Astrocyte (in vitro differentiated cells and primary cell): Measurements from ENCODE around the gene GTF2IRD1. TPM values are rescaled to one million over a fixed set of nuclear protein-coding genes. Genes with fewer than 3 reads are reported as not detected.

Source experiments
- DNase-seq: peaks from one replicate; pipeline ENCODE4 v3.0.0-alpha.2; 2010; ENCODE audit warnings: low read depth
- FAIRE-seq: peaks from 2 replicates; lab custom pipeline; 2011; peaks lifted over from hg19 to GRCh38; lab: Jason Lieb, UNC
- H2AFZ ChIP-seq: 2 replicates; pipeline ENCODE4 v1.6.0; 2012; ENCODE audit warnings: low read depth, low read length, inconsistent platforms
- H3K27ac ChIP-seq: 2 replicates; pipeline ENCODE4 v1.5.1; 2011; ENCODE audit warnings: low read depth, low read length, inconsistent platforms
- H3K27me3 ChIP-seq: 2 replicates; pipeline ENCODE4 v1.6.0; 2011; ENCODE audit warnings: low read length, inconsistent platforms; ENCODE audit not compliant: insufficient read depth
- H3K36me3 ChIP-seq: 2 replicates; pipeline ENCODE4 v1.5.1; 2011; ENCODE audit warnings: low read length, inconsistent platforms; ENCODE audit not compliant: insufficient read depth
- H3K4me1 ChIP-seq: 2 replicates; pipeline ENCODE4 v1.5.1; 2011; ENCODE audit warnings: low read length, inconsistent platforms; ENCODE audit not compliant: insufficient read depth
- H3K4me2 ChIP-seq: 2 replicates; pipeline ENCODE4 v1.6.0; 2012; ENCODE audit warnings: low read length, inconsistent platforms
- H3K4me3 ChIP-seq: 2 replicates; pipeline ENCODE4 v1.5.1; 2011; ENCODE audit warnings: low read depth, mild to moderate bottlenecking, low read length, inconsistent platforms; ENCODE audit not compliant: insufficient read depth
- H3K79me2 ChIP-seq: 2 replicates; pipeline ENCODE4 v1.6.0; 2012; ENCODE audit warnings: mild to moderate bottlenecking, low read length, inconsistent platforms; ENCODE audit not compliant: insufficient read depth
- H3K9ac ChIP-seq: 2 replicates; pipeline ENCODE4 v1.6.0; 2012; ENCODE audit warnings: mild to moderate bottlenecking, low read length, inconsistent platforms
- H3K9me3 ChIP-seq: 2 replicates; pipeline ENCODE4 v1.5.1; 2012; ENCODE audit warnings: low read depth, mild to moderate bottlenecking, low read length, inconsistent platforms; ENCODE audit not compliant: insufficient read depth
- H4K20me1 ChIP-seq: 2 replicates; pipeline ENCODE4 v1.6.0; 2012; ENCODE audit warnings: low read length, inconsistent platforms; ENCODE audit not compliant: insufficient read depth
- H3K27ac Mint-ChIP-seq: one replicate; pipeline ENCODE4 v1.8.0; 2021; ENCODE audit warnings: mild to moderate bottlenecking, mixed read lengths; ENCODE audit not compliant: unreplicated experiment
- H3K27me3 Mint-ChIP-seq: one replicate; pipeline ENCODE4 v1.8.0; 2021; ENCODE audit warnings: low read depth, mixed read lengths; ENCODE audit not compliant: unreplicated experiment
- H3K36me3 Mint-ChIP-seq: one replicate; pipeline ENCODE4 v1.8.0; 2021; ENCODE audit warnings: low read depth, mixed read lengths; ENCODE audit not compliant: unreplicated experiment
- H3K4me1 Mint-ChIP-seq: one replicate; pipeline ENCODE4 v1.8.0; 2021; ENCODE audit warnings: low read depth, mixed read lengths; ENCODE audit not compliant: unreplicated experiment
- H3K4me3 Mint-ChIP-seq: one replicate; pipeline ENCODE4 v1.8.0; 2021; ENCODE audit warnings: mild to moderate bottlenecking, moderate library complexity, mixed read lengths; ENCODE audit not compliant: unreplicated experiment
- H3K9me3 Mint-ChIP-seq: one replicate; pipeline ENCODE4 v1.8.0; 2021; ENCODE audit warnings: mild to moderate bottlenecking, mixed read lengths; ENCODE audit not compliant: unreplicated experiment
- EZH2 ChIP-seq: IDR thresholded peaks from 2 replicates; pipeline ENCODE4 v1.6.1; 2012; ENCODE audit warnings: mild to moderate bottlenecking, low read length, inconsistent platforms; ENCODE audit not compliant: insufficient read depth
- total RNA-seq: library from RNA; stranded (reverse); gene quantifications from 2 replicates; pipeline ENCODE4 v1.2.1, GENCODE V29; 2021
- TF ChIP-seq, protein P1 (sequence below): IDR thresholded peaks from 2 replicates; pipeline ENCODE4 v1.5.1; 2011; ENCODE audit warnings: low read depth, mild to moderate bottlenecking, inconsistent platforms, low read length, moderate library complexity; ENCODE audit not compliant: insufficient read depth

Gene GTF2IRD1
- total RNA-seq, 1 donor from 2014 or later = 19.3 TPM

DNA sequence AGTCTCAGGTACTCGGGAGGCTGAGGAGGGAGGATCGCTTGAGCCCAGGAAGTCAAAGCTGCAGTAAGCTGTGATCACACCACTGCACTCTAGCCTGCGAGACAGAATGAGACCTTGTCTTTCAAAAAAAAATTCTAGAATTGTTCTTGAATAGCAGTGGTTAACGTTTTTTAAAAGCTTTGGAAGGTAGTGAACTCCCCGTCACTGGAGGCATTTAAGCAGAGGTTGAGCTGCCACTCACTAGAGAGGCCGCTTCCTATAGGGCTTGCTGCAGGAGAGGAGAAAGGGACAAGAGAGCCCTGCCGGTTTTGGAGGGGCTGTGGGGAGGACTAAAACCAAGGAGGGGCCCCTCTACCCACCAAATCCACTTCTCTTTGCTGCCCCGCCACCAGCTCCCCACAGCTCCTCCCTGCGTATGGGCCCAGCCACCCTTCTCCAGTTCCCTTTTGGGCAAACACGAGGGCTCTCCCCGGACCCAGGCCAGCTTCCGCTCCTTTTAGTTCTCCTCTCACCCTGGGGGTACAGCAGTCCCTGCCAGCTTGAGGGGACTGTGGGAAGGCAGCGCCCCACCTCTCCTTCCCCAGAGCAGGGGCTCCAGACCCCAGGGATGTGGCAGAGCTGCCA, 116.9 kb downstream of the GTF2IRD1 start:
- H3K4me3 Mint-ChIP-seq = no peak overlapping the region
- Histone ChIP-seq H3K4me2 (no peak overlapping the region), H3K9ac (no peak overlapping the region), H3K4me1 (peaks cover 10% of the 10 kb centered on the region), H3K79me2 (no peaks in the 10 kb centered on the region), H3K4me3 (no peak overlapping the region), H2AFZ (no peak overlapping the region), H3K9me3 (no peaks in the 10 kb centered on the region), H3K27ac (no peak overlapping the region), H3K36me3 (no peaks in the 10 kb centered on the region), H4K20me1 (peaks cover 2% of the 10 kb centered on the region), H3K27me3 (no peaks in the 10 kb centered on the region)
- peaks cover 14% of the 10 kb centered on the region for H3K4me1 Mint-ChIP-seq
- peaks cover 17% of the 10 kb centered on the region for H3K36me3 Mint-ChIP-seq
- DNase-seq = no peak
- no peaks in the 10 kb centered on the region for H3K9me3 Mint-ChIP-seq
- no peaks in the 10 kb centered on the region for H3K27me3 Mint-ChIP-seq
- H3K27ac Mint-ChIP-seq = no peak overlapping the region
- FAIRE-seq = no peak
- TF ChIP-seq EZH2 = no peak
- TF ChIP-seq, protein P1, sequence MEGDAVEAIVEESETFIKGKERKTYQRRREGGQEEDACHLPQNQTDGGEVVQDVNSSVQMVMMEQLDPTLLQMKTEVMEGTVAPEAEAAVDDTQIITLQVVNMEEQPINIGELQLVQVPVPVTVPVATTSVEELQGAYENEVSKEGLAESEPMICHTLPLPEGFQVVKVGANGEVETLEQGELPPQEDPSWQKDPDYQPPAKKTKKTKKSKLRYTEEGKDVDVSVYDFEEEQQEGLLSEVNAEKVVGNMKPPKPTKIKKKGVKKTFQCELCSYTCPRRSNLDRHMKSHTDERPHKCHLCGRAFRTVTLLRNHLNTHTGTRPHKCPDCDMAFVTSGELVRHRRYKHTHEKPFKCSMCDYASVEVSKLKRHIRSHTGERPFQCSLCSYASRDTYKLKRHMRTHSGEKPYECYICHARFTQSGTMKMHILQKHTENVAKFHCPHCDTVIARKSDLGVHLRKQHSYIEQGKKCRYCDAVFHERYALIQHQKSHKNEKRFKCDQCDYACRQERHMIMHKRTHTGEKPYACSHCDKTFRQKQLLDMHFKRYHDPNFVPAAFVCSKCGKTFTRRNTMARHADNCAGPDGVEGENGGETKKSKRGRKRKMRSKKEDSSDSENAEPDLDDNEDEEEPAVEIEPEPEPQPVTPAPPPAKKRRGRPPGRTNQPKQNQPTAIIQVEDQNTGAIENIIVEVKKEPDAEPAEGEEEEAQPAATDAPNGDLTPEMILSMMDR = no peak

DNA sequence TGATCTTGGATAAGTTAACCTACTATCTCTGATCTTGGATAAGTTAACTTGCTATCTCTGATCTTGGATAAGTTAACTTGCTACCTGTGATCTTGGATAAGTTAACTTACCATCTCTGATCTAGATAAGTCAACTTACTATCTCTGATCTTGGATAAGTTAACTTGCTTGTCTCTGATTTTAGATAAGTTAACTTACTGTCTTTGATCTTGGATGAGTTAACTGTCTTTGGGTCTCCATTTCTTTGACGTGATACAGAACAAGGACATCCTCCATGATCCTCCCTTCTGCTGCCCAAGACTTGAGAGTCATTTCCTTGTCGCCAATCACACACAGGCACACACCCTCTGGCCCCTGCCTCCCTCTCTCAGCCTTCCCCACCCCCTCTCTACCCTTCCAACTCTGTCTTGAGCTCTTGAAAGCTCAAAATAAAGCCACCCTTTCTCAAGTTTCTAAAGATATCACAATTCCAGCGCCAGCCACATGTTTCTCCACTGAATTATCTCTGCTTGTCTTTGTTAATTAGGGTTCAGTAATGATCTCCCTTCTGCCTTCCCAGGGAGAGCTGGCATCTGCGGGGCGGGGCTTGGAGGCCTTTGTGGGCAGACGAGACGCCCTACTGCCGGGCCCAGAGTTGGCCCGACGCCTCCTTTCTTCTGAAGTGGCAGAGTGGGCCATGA, 118.7 kb downstream of the GTF2IRD1 start:
- Histone ChIP-seq H3K4me2 (no peak overlapping the region), H3K9me3 (no peaks in the 10 kb centered on the region), H3K27ac (no peak overlapping the region), H4K20me1 (peaks cover 2% of the 10 kb centered on the region), H2AFZ (no peak overlapping the region), H3K79me2 (no peaks in the 10 kb centered on the region), H3K36me3 (no peaks in the 10 kb centered on the region), H3K4me1 (peaks cover 12% of the 10 kb centered on the region), H3K9ac (no peak overlapping the region), H3K27me3 (no peaks in the 10 kb centered on the region), H3K4me3 (no peak overlapping the region)
- no peak for FAIRE-seq
- peak overlapping the region; percentile 55 for H3K27ac Mint-ChIP-seq
- H3K9me3 Mint-ChIP-seq = no peaks in the 10 kb centered on the region
- H3K27me3 Mint-ChIP-seq = no peaks in the 10 kb centered on the region
- no peak for DNase-seq
- no peak overlapping the region for H3K4me3 Mint-ChIP-seq
- H3K36me3 Mint-ChIP-seq = peaks cover 15% of the 10 kb centered on the region
- TF ChIP-seq, protein P1 = no peak
- no peak for TF ChIP-seq EZH2
- peaks cover 14% of the 10 kb centered on the region for H3K4me1 Mint-ChIP-seq

DNA sequence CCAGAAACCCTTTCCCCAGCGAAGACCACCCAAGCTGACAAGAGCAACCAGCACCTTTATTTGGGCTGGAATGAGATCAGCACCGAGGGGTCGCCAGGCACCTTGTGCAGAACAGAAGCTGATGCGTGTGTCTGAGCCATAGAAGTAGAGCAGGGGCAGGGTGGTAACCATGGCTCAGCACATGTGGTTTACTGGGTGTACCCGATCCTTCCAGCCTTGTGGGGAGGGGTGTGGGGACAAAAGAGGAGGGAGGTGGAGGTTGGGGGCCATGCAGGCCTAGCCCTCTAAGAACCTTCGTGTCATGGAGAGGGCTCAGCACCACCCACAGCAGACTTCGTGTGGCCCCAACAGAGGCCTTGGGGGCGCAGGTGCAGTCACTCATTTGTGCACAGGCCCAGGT, 119.8 kb downstream of the GTF2IRD1 start:
- Histone ChIP-seq H3K9ac (no peak overlapping the region), H3K27ac (no peak overlapping the region), H3K4me3 (no peak overlapping the region), H3K9me3 (no peaks in the 10 kb centered on the region), H3K36me3 (no peaks in the 10 kb centered on the region), H2AFZ (no peak overlapping the region), H3K4me2 (no peak overlapping the region), H3K79me2 (no peaks in the 10 kb centered on the region), H4K20me1 (peaks cover 2% of the 10 kb centered on the region), H3K27me3 (no peaks in the 10 kb centered on the region), H3K4me1 (peaks cover 12% of the 10 kb centered on the region)
- H3K27me3 Mint-ChIP-seq = no peaks in the 10 kb centered on the region
- no peak for DNase-seq
- peaks cover 13% of the 10 kb centered on the region for H3K4me1 Mint-ChIP-seq
- H3K9me3 Mint-ChIP-seq = no peaks in the 10 kb centered on the region
- peaks cover 15% of the 10 kb centered on the region for H3K36me3 Mint-ChIP-seq
- H3K4me3 Mint-ChIP-seq = no peak overlapping the region
- FAIRE-seq = no peak
- TF ChIP-seq EZH2 = no peak
- TF ChIP-seq, protein P1 = no peak
- H3K27ac Mint-ChIP-seq = no peak overlapping the region
